Measurements from ENCODE around the gene SUGCT. TPM values are rescaled to one million over a fixed set of nuclear protein-coding genes. Genes with fewer than 3 reads are reported as not detected.

SUGCT gene
- total RNA-seq, 1 donor from 2014 or later, result 4.4 TPM

- no peak overlapping the region for H3K4me3 ChIP-seq (ENCODE audit: low read depth, low read length)
- TF ChIP-seq, protein P1, sequence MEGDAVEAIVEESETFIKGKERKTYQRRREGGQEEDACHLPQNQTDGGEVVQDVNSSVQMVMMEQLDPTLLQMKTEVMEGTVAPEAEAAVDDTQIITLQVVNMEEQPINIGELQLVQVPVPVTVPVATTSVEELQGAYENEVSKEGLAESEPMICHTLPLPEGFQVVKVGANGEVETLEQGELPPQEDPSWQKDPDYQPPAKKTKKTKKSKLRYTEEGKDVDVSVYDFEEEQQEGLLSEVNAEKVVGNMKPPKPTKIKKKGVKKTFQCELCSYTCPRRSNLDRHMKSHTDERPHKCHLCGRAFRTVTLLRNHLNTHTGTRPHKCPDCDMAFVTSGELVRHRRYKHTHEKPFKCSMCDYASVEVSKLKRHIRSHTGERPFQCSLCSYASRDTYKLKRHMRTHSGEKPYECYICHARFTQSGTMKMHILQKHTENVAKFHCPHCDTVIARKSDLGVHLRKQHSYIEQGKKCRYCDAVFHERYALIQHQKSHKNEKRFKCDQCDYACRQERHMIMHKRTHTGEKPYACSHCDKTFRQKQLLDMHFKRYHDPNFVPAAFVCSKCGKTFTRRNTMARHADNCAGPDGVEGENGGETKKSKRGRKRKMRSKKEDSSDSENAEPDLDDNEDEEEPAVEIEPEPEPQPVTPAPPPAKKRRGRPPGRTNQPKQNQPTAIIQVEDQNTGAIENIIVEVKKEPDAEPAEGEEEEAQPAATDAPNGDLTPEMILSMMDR (conservative IDR thresholded peaks at IDR 0.05; ENCODE audit: low read depth, low read length), result no peak
Measured at GRCh38 chr7:40784176-40784575, 649.4 kb downstream of the SUGCT start.

GRCh38 chr7:40786909-40787308, 652.1 kb downstream of the SUGCT start:
- H3K4me3 ChIP-seq (ENCODE audit: low read depth, low read length), result no peak overlapping the region
- TF ChIP-seq, protein P1 (conservative IDR thresholded peaks at IDR 0.05; ENCODE audit: low read depth, low read length), result no peak
- DNase-seq (ENCODE audit: low read depth), result no peak

More at GRCh38 chr7:40784176-40784575, 649.4 kb downstream of the SUGCT start:
- no peak for DNase-seq (ENCODE audit: low read depth)

DNA sequence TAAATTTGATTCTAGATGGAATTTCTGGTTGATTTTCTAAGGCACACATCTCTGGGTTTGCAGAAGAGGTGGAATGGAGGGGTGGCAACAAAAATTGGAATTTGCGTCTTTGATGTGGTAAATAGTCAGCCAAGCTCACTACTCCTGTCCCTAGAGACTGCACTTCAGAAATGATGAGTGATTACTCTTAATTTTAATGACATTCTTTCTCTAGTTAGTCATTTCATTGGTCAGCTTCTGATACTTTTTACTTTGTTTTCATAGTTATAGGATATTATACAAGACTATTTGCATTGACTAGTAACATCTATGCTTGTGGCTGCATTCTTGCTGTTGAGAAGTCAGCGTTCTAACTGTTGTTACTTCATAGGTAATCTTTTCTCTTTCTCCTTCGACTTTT, 658.3 kb downstream of the SUGCT start:
- no peak for DNase-seq (ENCODE audit: low read depth)
- TF ChIP-seq, protein P1 (conservative IDR thresholded peaks at IDR 0.05; ENCODE audit: low read depth, low read length), result no peak
- no peak overlapping the region for H3K4me3 ChIP-seq (ENCODE audit: low read depth, low read length)

DNA sequence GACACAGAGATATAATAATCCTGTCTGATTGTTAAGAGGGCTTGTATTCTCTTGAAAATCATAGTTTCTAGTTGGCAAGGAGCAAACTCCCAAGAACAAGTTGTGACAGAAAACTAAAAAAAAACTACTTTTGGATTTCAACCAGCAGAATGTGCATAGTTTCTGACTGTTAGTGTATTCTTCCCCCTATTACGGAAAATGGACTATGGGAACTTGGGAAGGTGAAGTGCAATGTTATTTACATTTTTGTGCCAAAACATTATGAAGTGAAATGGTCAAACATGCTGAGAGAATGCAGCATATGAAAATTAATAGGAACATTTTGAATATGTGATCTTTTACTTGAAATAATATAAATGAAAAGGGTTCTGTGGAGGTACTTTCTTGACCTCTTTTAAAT, 660.8 kb downstream of the SUGCT start:
- H3K4me3 ChIP-seq (ENCODE audit: low read depth, low read length), result no peak overlapping the region
- no peak for DNase-seq (ENCODE audit: low read depth)
- TF ChIP-seq, protein P1 (conservative IDR thresholded peaks at IDR 0.05; ENCODE audit: low read depth, low read length), result no peak

- TF ChIP-seq, protein P1 (conservative IDR thresholded peaks at IDR 0.05; ENCODE audit: low read depth, low read length), result no peak
- DNase-seq (ENCODE audit: low read depth), result no peak
- no peak overlapping the region for H3K4me3 ChIP-seq (ENCODE audit: low read depth, low read length)
Measured at GRCh38 chr7:40796723-40797122, 661.9 kb downstream of the SUGCT start.

DNA sequence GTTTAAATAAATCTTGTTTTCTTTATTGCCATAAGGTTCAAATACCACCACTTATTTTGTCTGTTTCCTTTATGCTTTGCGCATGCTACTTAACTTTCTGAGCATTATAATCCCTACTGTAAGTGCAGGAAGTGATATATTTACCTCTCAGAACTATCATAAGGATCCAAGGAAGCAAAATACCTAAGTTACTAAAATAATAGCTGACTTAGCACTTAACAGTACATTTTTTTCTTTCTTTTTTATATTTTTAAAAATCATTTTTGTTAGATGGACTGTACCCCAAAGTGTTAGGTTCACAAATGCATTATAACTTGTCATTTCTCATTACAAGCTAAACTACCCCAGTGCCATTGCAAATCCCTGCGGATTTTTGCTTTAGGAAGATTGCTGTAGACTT, 663.8 kb downstream of the SUGCT start:
- no peak for DNase-seq (ENCODE audit: low read depth)
- H3K4me3 ChIP-seq (ENCODE audit: low read depth, low read length), result no peak overlapping the region
- TF ChIP-seq, protein P1 (conservative IDR thresholded peaks at IDR 0.05; ENCODE audit: low read depth, low read length), result no peak
